Coronary artery (tissue), 2 donors: ENCODE measurements around the gene DES.

Source experiments
- DNase-seq: peaks from one replicate; pipeline ENCODE4 v3.0.0-alpha.2; 2017; ENCODE audit warnings: low spot score
- H3K27ac ChIP-seq, 2 donors: fragments of 200-600 bp; sonication (generic); one replicate each; pipeline ENCODE4 v1.5.1; 2016 to 2019
- H3K4me3 ChIP-seq: fragments of 200-600 bp; sonication (generic); 2 replicates; pipeline ENCODE4 v1.5.1; 2016; ENCODE audit warnings: mild to moderate bottlenecking, moderate library complexity
- TF ChIP-seq, protein P1 (sequence below): fragments of 200-600 bp; sonication (generic); IDR thresholded peaks from one replicate; pipeline ENCODE4 v1.5.1; 2019; ENCODE audit warnings: antibody characterized with exemption

DES gene

DNA sequence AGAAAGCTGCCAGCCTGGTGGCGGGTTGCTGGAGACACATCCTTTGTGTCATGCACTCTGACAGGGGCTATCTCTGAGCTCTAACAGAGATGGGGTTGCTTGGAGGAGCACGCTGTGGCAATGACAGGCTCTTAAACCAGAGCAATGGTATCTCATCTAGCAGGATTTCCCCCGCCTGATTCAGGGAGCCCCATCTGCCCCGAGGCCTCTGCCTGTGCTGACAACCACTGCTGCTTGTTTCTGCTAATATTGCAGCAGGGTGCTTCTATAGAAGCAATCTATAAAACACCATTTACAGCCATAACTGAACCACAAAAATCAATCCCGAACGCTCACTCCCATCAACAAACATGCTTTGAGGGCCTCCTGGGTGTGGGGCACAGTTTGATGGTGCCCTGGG lies 17.6 kb upstream of the DES start:
- no peak overlapping the region for H3K27ac ChIP-seq
- TF ChIP-seq, protein P1, sequence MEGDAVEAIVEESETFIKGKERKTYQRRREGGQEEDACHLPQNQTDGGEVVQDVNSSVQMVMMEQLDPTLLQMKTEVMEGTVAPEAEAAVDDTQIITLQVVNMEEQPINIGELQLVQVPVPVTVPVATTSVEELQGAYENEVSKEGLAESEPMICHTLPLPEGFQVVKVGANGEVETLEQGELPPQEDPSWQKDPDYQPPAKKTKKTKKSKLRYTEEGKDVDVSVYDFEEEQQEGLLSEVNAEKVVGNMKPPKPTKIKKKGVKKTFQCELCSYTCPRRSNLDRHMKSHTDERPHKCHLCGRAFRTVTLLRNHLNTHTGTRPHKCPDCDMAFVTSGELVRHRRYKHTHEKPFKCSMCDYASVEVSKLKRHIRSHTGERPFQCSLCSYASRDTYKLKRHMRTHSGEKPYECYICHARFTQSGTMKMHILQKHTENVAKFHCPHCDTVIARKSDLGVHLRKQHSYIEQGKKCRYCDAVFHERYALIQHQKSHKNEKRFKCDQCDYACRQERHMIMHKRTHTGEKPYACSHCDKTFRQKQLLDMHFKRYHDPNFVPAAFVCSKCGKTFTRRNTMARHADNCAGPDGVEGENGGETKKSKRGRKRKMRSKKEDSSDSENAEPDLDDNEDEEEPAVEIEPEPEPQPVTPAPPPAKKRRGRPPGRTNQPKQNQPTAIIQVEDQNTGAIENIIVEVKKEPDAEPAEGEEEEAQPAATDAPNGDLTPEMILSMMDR, result no peak
- no peak overlapping the region for H3K4me3 ChIP-seq

DNA sequence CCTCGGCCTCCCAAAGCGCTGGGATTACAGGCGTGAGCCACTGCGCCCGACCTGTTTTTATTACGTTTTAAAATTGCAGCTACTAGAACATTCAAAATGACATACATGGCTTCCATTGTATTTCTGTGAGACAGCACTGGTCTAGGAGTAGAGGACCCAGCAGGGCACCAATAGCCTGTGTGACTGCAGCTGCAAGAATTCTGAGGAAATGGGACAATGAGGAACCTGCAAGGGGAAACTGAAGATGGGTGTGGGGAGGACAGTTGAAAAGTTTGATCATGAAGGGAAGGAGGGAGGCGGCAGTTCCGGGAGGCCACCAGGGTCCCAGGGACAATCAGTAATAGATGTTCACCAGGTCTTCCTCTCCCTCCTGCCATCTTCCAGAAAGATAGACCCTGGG lies 16.6 kb upstream of the DES start:
- Histone ChIP-seq H3K4me3 (no peak overlapping the region), H3K27ac (no peak overlapping the region)
- TF ChIP-seq, protein P1, result no peak
- no peak for DNase-seq

More for the DNA sequence above, 17.6 kb upstream of the DES start:
- no peak for DNase-seq

DNA sequence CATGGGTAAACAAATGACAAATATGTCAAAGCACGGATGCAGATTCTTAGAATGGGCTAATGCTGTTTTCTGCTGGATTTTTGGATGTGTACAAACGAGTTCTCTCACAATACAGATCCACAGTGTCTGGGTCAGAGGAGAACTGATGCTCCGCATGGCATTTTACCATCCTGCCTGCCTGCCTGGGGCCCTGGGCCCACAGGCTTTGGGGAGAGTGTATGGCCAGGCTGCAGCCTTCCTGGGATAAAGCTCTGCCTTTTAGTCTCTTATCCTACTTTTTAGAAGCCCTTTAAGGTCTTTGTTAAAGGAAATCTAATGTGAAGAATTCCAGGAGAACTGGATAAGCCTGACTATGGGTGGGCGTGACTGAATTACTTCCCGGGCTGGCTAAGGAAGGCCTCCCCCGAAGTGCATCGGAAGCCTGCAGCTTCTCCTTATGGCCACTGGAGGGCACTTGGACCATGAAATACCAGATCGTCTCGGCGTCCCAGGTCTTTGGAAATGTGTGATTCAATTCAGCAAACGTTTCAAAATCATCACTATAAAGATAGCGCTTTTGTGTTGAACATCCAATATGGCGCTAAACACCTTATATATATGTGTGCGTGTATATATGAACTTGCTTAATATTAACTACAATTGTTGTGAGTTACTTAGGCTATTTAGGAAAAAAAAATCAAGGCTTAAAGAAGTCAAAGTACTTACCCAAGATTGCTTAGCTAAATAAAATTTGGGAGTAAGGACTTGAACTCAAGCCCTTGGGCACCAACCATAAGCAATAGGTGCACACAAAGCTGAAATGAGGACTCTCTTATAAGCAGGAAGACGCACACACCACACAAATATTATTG lies 15.3 kb upstream of the DES start:
- TF ChIP-seq, protein P1, result peak; percentile 70
- peak overlapping the region; percentile 90 to 91 for H3K27ac ChIP-seq
- DNase-seq, result no peak
- H3K4me3 ChIP-seq, result no peak overlapping the region

DNA sequence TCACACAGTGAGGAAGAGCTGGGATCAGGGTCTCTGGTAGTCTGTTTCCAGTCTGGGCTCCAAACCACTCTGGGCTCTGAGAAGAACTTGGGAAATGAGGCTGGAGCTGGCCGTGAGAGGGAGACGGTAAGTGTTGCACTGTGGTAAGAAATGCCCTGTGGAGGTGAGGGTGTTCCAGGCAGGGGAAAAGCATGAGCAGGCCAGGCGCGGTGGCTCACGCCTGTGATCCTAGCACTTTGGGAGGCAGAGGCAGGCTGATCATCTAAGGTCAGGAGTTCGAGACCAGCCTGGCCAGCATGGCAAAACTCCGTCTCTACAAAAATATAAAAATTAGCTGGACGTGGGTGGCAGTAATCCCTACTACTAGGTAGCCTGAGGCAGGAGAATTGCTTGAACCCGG lies 14.3 kb upstream of the DES start:
- DNase-seq, result no peak
- peak overlapping the region; percentile 90 to 91 for H3K27ac ChIP-seq
- H3K4me3 ChIP-seq, result no peak overlapping the region
- TF ChIP-seq, protein P1, result no peak

DNA sequence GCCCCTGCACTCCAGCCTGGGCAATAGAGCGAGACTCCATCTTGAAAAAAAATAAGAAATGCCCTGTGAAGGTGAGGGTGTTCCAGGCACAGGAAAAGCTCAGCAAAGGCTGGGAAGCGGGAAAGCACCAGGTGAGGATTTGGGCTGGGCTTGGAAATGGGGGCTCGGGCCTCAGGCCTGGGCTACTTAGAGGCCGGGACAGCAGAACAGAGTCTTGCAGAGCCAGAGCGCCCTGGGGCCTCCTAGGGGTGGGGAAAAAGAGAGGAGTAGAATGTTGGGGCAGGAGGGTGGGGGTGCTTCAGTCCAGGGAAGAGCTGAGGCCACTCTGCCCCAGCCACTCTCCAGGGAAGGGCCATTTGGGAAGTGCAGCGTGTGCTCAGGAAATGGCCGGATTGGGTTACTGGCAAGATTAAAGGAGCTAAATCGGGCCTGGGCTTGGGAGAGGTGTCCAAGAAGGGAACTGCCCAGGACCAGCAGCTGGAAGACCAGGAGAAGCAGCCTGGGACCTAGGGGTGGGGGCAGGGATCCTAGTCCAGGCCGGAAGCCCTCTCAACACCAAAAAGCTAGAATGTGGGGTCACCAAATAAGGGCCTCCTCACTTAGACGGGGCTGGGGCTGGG lies 13.8 kb upstream of the DES start:
- peak overlapping the region; percentile 90 to 91 for H3K27ac ChIP-seq
- H3K4me3 ChIP-seq, result no peak overlapping the region
- TF ChIP-seq, protein P1, result no peak
- DNase-seq, result no peak

DNA sequence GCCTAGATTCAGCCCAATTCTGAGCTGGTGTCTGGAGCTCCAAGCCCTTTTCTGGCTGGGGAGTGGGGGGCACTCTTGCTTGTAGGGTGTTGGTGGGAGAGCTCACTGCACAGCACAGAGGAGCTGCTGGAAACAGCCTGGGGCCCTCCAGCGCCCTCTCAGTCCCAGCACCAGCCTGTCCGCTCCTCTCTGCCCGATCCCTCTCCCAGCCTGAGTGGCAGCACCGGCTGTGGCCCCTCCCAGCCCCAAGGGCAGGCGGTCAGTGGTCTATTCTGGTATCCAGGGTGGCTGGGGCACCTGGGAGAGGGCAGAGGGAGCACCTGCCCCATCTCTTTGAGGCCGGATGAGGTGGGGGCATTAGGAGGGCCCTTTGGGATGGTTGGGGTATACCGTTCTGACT lies 13.2 kb upstream of the DES start:
- no peak for DNase-seq
- peak overlapping the region; percentile 90 to 91 for H3K27ac ChIP-seq

More for the DNA sequence above, 13.2 kb upstream of the DES start:
- no peak overlapping the region for H3K4me3 ChIP-seq
- TF ChIP-seq, protein P1, result no peak
